ENCODE data around the gene TUBAL3. TPM values are rescaled to one million over a fixed set of nuclear protein-coding genes. Genes with fewer than 3 reads are reported as not detected.

Gene TUBAL3
- total and polyA plus RNA-seq, 2 donors (not counting 3 experiments of a cell fraction or from before 2014, with no cell fraction given): not detected

DNA sequence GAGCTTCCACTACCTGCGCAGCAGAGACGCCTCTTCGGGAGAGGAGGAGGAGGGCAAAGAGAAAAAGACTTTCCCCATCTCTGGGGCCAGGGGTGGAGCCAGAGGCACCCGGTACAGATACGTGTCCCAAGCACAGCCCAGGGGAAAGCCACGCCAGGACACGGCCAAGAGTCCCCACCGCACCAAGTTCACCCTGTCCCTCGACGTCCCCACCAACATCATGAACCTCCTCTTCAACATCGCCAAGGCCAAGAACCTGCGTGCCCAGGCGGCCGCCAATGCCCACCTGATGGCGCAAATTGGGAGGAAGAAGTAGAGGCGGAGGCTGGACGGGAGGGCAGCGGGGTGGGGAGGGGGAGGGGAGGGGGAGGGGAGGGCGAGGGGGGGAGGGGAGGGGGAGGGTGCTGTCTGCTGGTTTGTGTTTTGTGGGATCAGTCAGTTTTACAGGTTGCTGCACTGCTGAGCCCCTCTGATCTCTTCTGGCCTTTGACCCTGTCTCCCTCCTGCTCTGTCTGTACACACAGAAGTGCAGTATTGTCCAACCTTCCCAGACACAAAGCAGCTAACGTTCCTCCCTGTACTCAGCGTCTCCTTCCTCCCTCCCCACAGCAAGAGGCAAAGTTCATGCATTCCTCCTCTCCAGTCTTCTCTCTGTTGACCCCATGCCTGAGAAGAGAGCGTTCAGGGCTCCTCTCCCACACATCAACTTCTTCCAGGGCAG, 30.6 kb downstream of the TUBAL3 start:
- DNase-seq (ENCODE audit: low read depth, low spot score): no peak
- FAIRE-seq: no peak
- Histone ChIP-seq H3K4me1 (ENCODE audit: control insufficient read depth, extremely low read depth, insufficient read depth, low read length) (no peaks in the 10 kb centered on the region), H3K36me3 (ENCODE audit: control insufficient read depth in 2 of 2, extremely low read depth in 1 of 2, insufficient read depth in 2 of 2, low read length in 2 of 2) (no peaks in the 10 kb centered on the region), H3K27ac (ENCODE audit: insufficient read depth, low read depth, low read length) (no peak overlapping the region), H3K9me3 (replicated peaks; ENCODE audit: control insufficient read depth, insufficient read depth, low read length) (no peaks in the 10 kb centered on the region), H3K27me3 (ENCODE audit: control insufficient read depth in 2 of 2, insufficient read depth in 2 of 2, low read length in 2 of 2) (peaks cover 0 to 2% of the 10 kb centered on the region in 2 experiments), H3K4me3 (replicated peaks in 1 of 3; ENCODE audit: insufficient read depth in 1 of 3, low read depth in 1 of 3, low read length in 3 of 3) (no peak overlapping the region), H4K20me1 (replicated peaks; ENCODE audit: control insufficient read depth, extremely low read depth, insufficient read depth, low read length) (no peaks in the 10 kb centered on the region), H3K79me2 (ENCODE audit: control insufficient read depth, insufficient read depth, low read length) (no peaks in the 10 kb centered on the region), H2AFZ (ENCODE audit: low read depth, low read length) (no peak overlapping the region), H3K9me1 (replicated peaks; ENCODE audit: control insufficient read depth, extremely low read depth, insufficient read depth, low read length) (no peaks in the 10 kb centered on the region), H3K4me2 (ENCODE audit: insufficient read depth, low read length) (no peak overlapping the region), H3K9ac (replicated peaks; ENCODE audit: extremely low read depth, insufficient read depth, low read length) (no peak overlapping the region)
- TF ChIP-seq POLR2AphosphoS5 (IDR thresholded peaks at IDR 0.05; ENCODE audit: insufficient read depth, low read depth, low read length) (no peak), POLR2A (IDR thresholded peaks at IDR 0.05; ENCODE audit: low read depth, low read length) (no peak), FOS (IDR thresholded peaks at IDR 0.05; ENCODE audit: borderline replicate concordance, insufficient read depth, low read length) (no peak), JUN (IDR thresholded peaks at IDR 0.05; ENCODE audit: borderline replicate concordance, insufficient read depth, insufficient read length, low read depth) (no peak), EZH2 (IDR thresholded peaks at IDR 0.05; ENCODE audit: borderline replicate concordance, low read depth, low read length, severe bottlenecking) (no peak), GATA2 (IDR thresholded peaks at IDR 0.05; ENCODE audit: insufficient read depth, insufficient read length, low read depth, low read length) (no peak), MYC (IDR thresholded peaks at IDR 0.05; ENCODE audit: low read depth, low read length) (no peak)
- TF ChIP-seq, protein P1, sequence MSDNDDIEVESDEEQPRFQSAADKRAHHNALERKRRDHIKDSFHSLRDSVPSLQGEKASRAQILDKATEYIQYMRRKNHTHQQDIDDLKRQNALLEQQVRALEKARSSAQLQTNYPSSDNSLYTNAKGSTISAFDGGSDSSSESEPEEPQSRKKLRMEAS (IDR thresholded peaks at IDR 0.05; ENCODE audit: insufficient read depth, insufficient read length): no peak
- TF ChIP-seq, protein P2, sequence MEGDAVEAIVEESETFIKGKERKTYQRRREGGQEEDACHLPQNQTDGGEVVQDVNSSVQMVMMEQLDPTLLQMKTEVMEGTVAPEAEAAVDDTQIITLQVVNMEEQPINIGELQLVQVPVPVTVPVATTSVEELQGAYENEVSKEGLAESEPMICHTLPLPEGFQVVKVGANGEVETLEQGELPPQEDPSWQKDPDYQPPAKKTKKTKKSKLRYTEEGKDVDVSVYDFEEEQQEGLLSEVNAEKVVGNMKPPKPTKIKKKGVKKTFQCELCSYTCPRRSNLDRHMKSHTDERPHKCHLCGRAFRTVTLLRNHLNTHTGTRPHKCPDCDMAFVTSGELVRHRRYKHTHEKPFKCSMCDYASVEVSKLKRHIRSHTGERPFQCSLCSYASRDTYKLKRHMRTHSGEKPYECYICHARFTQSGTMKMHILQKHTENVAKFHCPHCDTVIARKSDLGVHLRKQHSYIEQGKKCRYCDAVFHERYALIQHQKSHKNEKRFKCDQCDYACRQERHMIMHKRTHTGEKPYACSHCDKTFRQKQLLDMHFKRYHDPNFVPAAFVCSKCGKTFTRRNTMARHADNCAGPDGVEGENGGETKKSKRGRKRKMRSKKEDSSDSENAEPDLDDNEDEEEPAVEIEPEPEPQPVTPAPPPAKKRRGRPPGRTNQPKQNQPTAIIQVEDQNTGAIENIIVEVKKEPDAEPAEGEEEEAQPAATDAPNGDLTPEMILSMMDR (IDR thresholded peaks at IDR 0.05; ENCODE audit: extremely low read depth in 1 of 2, insufficient read depth in 1 of 2, low read depth in 1 of 2, low read length in 2 of 2): no peak
- intact Hi-C loops (cut with micrococcal nuclease) (no loop called here), dilution Hi-C loops (cut with MboI; ENCODE audit: extremely low pct_ligation_motif_present, low sequenced_read_pairs) (no loop called here)
- CTCF ChIA-PET: no interaction called here
- POLR2A ChIA-PET: no interaction called here
- no TSS peak for BruUV-seq (replicated peaks)

Measured in endothelial cell of umbilical vein (primary cell).